Large intestine (tissue), 3 donors: ENCODE results near the gene TLR2. TPM values are rescaled to one million over a fixed set of nuclear protein-coding genes. Genes with fewer than 3 reads are reported as not detected.
A peak's percentile ranks its signal among the peaks of the same experiment; 100 is the strongest.

Experiments used
- DNase-seq, 2 donors: peaks; one replicate each; pipeline versions ENCODE4 v3.0.0 to v3.0.0-alpha.2; 2013
- H3K27ac ChIP-seq: one replicate; pipeline ENCODE4 v1.5.1; 2013; ENCODE audit warnings: low read length
- H3K27me3 ChIP-seq: 2 replicates; pipeline ENCODE4 v1.6.1; 2013; ENCODE audit warnings: low read length; ENCODE audit not compliant: control insufficient read depth, insufficient read depth
- H3K36me3 ChIP-seq: 2 replicates; pipeline ENCODE4 v1.6.1; 2013; ENCODE audit warnings: low read length; ENCODE audit not compliant: control insufficient read depth, insufficient read depth
- H3K4me1 ChIP-seq: one replicate; pipeline ENCODE4 v1.6.1; 2013; ENCODE audit warnings: low read length; ENCODE audit not compliant: control insufficient read depth, insufficient read depth
- H3K4me3 ChIP-seq: one replicate; pipeline ENCODE4 v1.5.1; 2013; ENCODE audit warnings: low read length
- H3K9me3 ChIP-seq: one replicate; pipeline ENCODE4 v1.6.1; 2013; ENCODE audit warnings: mild to moderate bottlenecking, low read depth, low read length, moderate library complexity; ENCODE audit not compliant: control insufficient read depth
- WGBS: methylation state at CpG from one replicate; pipeline ENCODE4 v1.1.5; 2013; ENCODE audit warnings: low lambda C conversion rate; ENCODE audit not compliant: insufficient coverage; 5-methylcytosine and 5-hydroxymethylcytosine counted together
- polyA plus RNA-seq: library from polyadenylated mRNA; unstranded; fragments of 120-200 nt; gene quantifications from one replicate; pipeline ENCODE4 v1.2.1, GENCODE V29; 2013

Gene TLR2
- polyA plus RNA-seq, 1 donor = 12.1 TPM

DNA sequence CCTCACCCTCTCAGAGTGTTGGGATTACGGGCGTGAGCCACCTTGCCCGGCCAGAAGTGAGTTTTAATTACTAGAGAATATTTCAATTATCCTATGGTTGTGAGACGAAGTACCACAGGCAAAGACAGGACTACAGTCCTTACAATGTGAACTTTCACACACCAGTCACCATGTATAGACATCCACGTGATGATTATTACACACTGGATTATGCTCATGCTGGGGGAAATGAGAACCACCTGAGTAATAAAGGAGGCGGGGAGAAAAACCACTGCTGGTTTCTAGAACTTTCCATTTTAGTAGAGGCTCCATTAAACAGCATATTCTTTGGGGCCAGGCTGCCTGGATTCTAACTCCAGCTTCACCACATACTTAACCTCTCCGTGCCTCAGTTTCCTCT lies 42.5 kb upstream of the TLR2 start:
- Histone ChIP-seq H3K4me1 (no peaks in the 10 kb centered on the region), H3K36me3 (peaks cover 5% of the 10 kb centered on the region), H3K9me3 (no peaks in the 10 kb centered on the region), H3K27ac (no peak overlapping the region), H3K4me3 (no peak overlapping the region), H3K27me3 (no peaks in the 10 kb centered on the region)
- no CpG with 5 or more reads among the region's 7 CpGs for WGBS
- DNase-seq = no peak

GRCh38 chr4:153643406-153644383 lies 40.4 kb upstream of the TLR2 start:
- peak in 1 of 2 donors; percentile 38 for DNase-seq
- H3K4me1 ChIP-seq = no peaks in the 10 kb centered on the region
- H3K27ac ChIP-seq = no peak overlapping the region
- no peak overlapping the region for H3K4me3 ChIP-seq
- 100% methylated on average over 2 of the region's 9 CpGs for WGBS
- H3K36me3 ChIP-seq = no peaks in the 10 kb centered on the region
- no peaks in the 10 kb centered on the region for H3K27me3 ChIP-seq
- H3K9me3 ChIP-seq = no peaks in the 10 kb centered on the region

GRCh38 chr4:153645183-153645582 lies 38.9 kb upstream of the TLR2 start:
- Histone ChIP-seq H3K9me3 (no peaks in the 10 kb centered on the region), H3K4me1 (no peaks in the 10 kb centered on the region), H3K4me3 (no peak overlapping the region), H3K27me3 (no peaks in the 10 kb centered on the region), H3K27ac (no peak overlapping the region), H3K36me3 (no peaks in the 10 kb centered on the region)
- DNase-seq = no peak
- WGBS = 100% methylated on average over 1 of the region's 1 CpG

- H3K4me1 ChIP-seq = no peaks in the 10 kb centered on the region
- no peaks in the 10 kb centered on the region for H3K9me3 ChIP-seq
- H3K36me3 ChIP-seq = no peaks in the 10 kb centered on the region
- no CpG with 5 or more reads among the region's 1 CpG for WGBS
- no peak for DNase-seq
- H3K27ac ChIP-seq = no peak overlapping the region
- no peaks in the 10 kb centered on the region for H3K27me3 ChIP-seq
- no peak overlapping the region for H3K4me3 ChIP-seq
These were observed 37.8 kb upstream of the TLR2 start for GRCh38 chr4:153646261-153646660.

DNA sequence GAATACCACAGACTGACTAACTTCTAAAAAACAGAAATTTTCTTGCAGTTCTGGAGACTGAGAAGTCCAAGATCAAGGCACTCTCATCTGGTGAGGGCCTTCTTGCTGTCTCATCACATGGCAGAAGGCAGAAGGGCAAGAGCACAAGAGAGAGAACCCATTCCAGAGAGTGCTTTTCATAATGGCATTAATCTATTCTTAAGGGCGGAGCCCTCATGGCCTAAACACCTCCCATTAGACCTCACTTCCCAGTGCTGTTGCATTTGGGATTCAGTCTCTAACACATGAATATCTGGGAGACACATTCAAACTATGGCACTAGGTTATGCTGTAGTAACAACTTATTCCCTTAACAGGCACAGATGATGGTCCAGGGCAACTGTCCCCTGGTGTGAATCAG lies 37.1 kb upstream of the TLR2 start:
- Histone ChIP-seq H3K27ac (no peak overlapping the region), H3K36me3 (no peaks in the 10 kb centered on the region), H3K27me3 (no peaks in the 10 kb centered on the region), H3K4me3 (no peak overlapping the region), H3K4me1 (no peaks in the 10 kb centered on the region), H3K9me3 (no peaks in the 10 kb centered on the region)
- no peak for DNase-seq
- WGBS = no CpG with 5 or more reads among the region's 1 CpG

DNA sequence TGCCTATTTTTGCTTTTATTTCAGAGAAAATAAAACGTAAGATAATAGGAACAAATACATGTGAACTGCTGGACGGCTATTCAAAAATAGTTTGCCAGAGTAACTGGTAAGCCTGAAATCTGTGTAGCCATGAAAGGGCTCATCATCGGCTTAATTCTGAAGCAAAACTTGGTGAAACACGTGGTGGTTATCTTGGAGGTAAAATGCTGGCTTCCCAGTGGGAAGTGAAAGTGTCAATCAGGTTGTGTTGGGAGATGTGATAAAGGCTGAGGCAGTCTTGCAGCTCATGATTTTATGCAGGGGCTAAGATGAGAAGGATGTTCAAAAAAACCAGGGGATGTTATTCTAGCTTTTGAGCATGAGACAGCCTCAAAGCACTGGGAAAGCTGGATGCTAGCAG lies 36.1 kb upstream of the TLR2 start:
- Histone ChIP-seq H3K36me3 (no peaks in the 10 kb centered on the region), H3K27me3 (no peaks in the 10 kb centered on the region), H3K4me1 (no peaks in the 10 kb centered on the region), H3K9me3 (no peaks in the 10 kb centered on the region), H3K4me3 (no peak overlapping the region), H3K27ac (no peak overlapping the region)
- no peak for DNase-seq
- WGBS = 80% methylated on average over 1 of the region's 4 CpGs

- DNase-seq = no peak
- Histone ChIP-seq H3K27me3 (no peaks in the 10 kb centered on the region), H3K27ac (no peak overlapping the region), H3K4me3 (no peak overlapping the region), H3K36me3 (no peaks in the 10 kb centered on the region), H3K9me3 (no peaks in the 10 kb centered on the region), H3K4me1 (no peaks in the 10 kb centered on the region)
- WGBS = no CpG with 5 or more reads among the region's 6 CpGs
These were observed 34.5 kb upstream of the TLR2 start for GRCh38 chr4:153649572-153649991.

GRCh38 chr4:153651116-153651515 lies 33.0 kb upstream of the TLR2 start:
- Histone ChIP-seq H3K36me3 (no peaks in the 10 kb centered on the region), H3K9me3 (no peaks in the 10 kb centered on the region), H3K4me1 (no peaks in the 10 kb centered on the region), H3K27me3 (no peaks in the 10 kb centered on the region), H3K27ac (no peak overlapping the region), H3K4me3 (no peak overlapping the region)
- DNase-seq = no peak
- no CpG with 5 or more reads among the region's 3 CpGs for WGBS

- no peaks in the 10 kb centered on the region for H3K4me1 ChIP-seq
- H3K27me3 ChIP-seq = no peaks in the 10 kb centered on the region
- no peak overlapping the region for H3K27ac ChIP-seq
- WGBS = no CpG with 5 or more reads among the region's 5 CpGs
- H3K9me3 ChIP-seq = no peaks in the 10 kb centered on the region
- H3K36me3 ChIP-seq = no peaks in the 10 kb centered on the region
- no peak for DNase-seq
- H3K4me3 ChIP-seq = no peak overlapping the region
These were observed 32.5 kb upstream of the TLR2 start for GRCh38 chr4:153651587-153651986.

DNA sequence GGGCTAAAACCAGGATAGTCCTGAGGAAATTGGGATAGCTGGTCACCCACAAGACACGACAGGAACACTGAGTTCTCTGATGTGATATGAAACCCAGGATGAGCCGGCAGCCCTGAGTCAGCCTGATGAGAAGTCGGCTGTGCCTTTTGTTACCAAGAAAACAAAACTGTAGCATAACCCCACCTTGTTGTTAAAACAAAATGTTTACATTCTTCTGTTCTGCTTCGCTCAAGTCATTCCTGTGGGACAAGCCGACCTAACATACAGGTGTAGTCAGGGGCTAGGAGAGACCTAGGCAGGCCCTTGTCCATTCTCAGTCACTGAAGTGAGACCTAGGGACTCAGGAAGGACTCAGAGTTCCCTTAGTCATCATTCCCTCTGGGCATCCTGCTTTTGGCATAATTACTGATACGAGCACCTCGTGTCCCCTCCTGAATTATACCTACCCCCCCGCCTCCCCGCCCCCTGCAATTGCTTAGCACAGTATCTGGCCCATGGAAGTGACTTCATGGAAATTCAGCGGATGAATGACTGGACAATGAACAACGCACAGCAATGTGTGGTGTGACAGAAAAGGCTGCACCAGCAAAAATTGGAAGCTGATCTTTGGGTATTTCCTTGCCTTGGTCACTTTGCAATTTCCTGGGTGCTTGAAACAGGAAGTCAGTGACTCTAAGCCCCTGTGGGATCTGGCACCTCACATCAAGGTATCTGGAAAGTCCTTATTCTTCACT lies 31.9 kb upstream of the TLR2 start:
- Histone ChIP-seq H3K4me3 (no peak overlapping the region), H3K4me1 (no peaks in the 10 kb centered on the region), H3K27me3 (no peaks in the 10 kb centered on the region), H3K36me3 (no peaks in the 10 kb centered on the region), H3K27ac (no peak overlapping the region), H3K9me3 (no peaks in the 10 kb centered on the region)
- no CpG with 5 or more reads among the region's 11 CpGs for WGBS
- DNase-seq = no peak
